ENCODE measurements around the gene SURF1. TPM values are rescaled to one million over a fixed set of nuclear protein-coding genes. Genes with fewer than 3 reads are reported as not detected.

The SURF1 gene
- total and polyA plus RNA-seq, 9 of the 15 experiments (the other 6 are each of a cell fraction or from before 2014, with no cell fraction given): 16.1 to 31.3 (median 20.9) TPM

GRCh38 chr9:133335924-133336811 is 20.1 kb downstream of the SURF1 start, which contains the start of gene SURF6 (continued):
- no peak for TF ChIP-seq ETS2 (tag; IDR thresholded peaks at IDR 0.05; ENCODE audit: borderline replicate concordance, poor library complexity, severe bottlenecking)
- TF ChIP-seq JUND (IDR thresholded peaks at IDR 0.05; ENCODE audit: borderline replicate concordance, low read depth, low read length): peak; percentile 68; the same call in 1 of the 2 replicates
- TF ChIP-seq JUND (tag; IDR thresholded peaks at IDR 0.05; ENCODE audit: borderline replicate concordance, low read depth, low read length): no peak; the same call in 2 of the 3 replicates
- TF ChIP-seq NRF1 (conservative IDR thresholded peaks at IDR 0.05 in 1 of 2, IDR thresholded peaks at IDR 0.05 in 1 of 2): peak; percentile 84 to 88
- TF ChIP-seq, protein P1, sequence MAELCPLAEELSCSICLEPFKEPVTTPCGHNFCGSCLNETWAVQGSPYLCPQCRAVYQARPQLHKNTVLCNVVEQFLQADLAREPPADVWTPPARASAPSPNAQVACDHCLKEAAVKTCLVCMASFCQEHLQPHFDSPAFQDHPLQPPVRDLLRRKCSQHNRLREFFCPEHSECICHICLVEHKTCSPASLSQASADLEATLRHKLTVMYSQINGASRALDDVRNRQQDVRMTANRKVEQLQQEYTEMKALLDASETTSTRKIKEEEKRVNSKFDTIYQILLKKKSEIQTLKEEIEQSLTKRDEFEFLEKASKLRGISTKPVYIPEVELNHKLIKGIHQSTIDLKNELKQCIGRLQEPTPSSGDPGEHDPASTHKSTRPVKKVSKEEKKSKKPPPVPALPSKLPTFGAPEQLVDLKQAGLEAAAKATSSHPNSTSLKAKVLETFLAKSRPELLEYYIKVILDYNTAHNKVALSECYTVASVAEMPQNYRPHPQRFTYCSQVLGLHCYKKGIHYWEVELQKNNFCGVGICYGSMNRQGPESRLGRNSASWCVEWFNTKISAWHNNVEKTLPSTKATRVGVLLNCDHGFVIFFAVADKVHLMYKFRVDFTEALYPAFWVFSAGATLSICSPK (IDR thresholded peaks at IDR 0.05; ENCODE audit: borderline replicate concordance): no peak
- TF ChIP-seq IRF1 (CRISPR knock-in tag; IDR thresholded peaks at IDR 0.05; ENCODE audit: borderline replicate concordance): no peak
- TF ChIP-seq HMGN3 (IDR thresholded peaks at IDR 0.05; ENCODE audit: borderline replicate concordance, extremely low read depth, insufficient read length, low read depth, low read length): peak; percentile 97
- 0 out of 2 replicates have a peak, but pooled peaks have one; percentile 70 for TF ChIP-seq ZNF589 (CRISPR knock-in tag; IDR thresholded peaks at IDR 0.05; ENCODE audit: low read depth)
- TF ChIP-seq, protein P2, sequence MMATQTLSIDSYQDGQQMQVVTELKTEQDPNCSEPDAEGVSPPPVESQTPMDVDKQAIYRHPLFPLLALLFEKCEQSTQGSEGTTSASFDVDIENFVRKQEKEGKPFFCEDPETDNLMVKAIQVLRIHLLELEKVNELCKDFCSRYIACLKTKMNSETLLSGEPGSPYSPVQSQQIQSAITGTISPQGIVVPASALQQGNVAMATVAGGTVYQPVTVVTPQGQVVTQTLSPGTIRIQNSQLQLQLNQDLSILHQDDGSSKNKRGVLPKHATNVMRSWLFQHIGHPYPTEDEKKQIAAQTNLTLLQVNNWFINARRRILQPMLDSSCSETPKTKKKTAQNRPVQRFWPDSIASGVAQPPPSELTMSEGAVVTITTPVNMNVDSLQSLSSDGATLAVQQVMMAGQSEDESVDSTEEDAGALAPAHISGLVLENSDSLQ (IDR thresholded peaks at IDR 0.05): no peak; the same call in 1 of the 2 replicates
- peak; percentile 97 for TF ChIP-seq MYC (IDR thresholded peaks at IDR 0.05; ENCODE audit: low read depth, low read length)
- peak; percentile 72; the same call in 1 of the 2 replicates for TF ChIP-seq MYC (CRISPR knock-in tag; IDR thresholded peaks at IDR 0.05; ENCODE audit: borderline replicate concordance, low read depth)
- TF ChIP-seq TRIM28 (IDR thresholded peaks at IDR 0.05): no peak
- peak; percentile 99 for TF ChIP-seq MAX (CRISPR knock-in tag; IDR thresholded peaks at IDR 0.05)
- no peak for TF ChIP-seq HINFP (tag; conservative IDR thresholded peaks at IDR 0.05; ENCODE audit: low read depth)
- TF ChIP-seq OTX1 (CRISPR knock-in tag; IDR thresholded peaks at IDR 0.05): no peak; the same call in 1 of the 2 replicates
- no peak for TF ChIP-seq HSF4 (CRISPR knock-in tag; IDR thresholded peaks at IDR 0.05; ENCODE audit: borderline replicate concordance)
- TF ChIP-seq ZNF41 (CRISPR knock-in tag; conservative IDR thresholded peaks at IDR 0.05): no peak
- TF ChIP-seq ZKSCAN1 (IDR thresholded peaks at IDR 0.05; ENCODE audit: low read depth, low read length): no peak
- no peak; the same call in 1 of the 2 replicates for TF ChIP-seq PML (IDR thresholded peaks at IDR 0.05; ENCODE audit: low read length)
